T-cell (primary cell): ENCODE data around the gene NUTM2D. TPM values are rescaled to one million over a fixed set of nuclear protein-coding genes. Genes with fewer than 3 reads are reported as not detected.
"Not testable (repeated sequence)": the region's sequence is repeated elsewhere in the genome, so short reads cannot be mapped to it uniquely, and the experiment has no call there.

Experiments
- ATAC-seq, 4 experiments: fragments of 200-7000 bp in 3 of 4; fragments of 150-1000 bp in 1 of 4; cut with Tn5 transposase; replicated peaks in 1 of 4; 1 replicate in 3 of 4; 2 replicates in 1 of 4; pipeline ENCODE4 v1.10.0; 2021; ENCODE audit warnings: moderate library complexity in 3 of 4, mild to moderate bottlenecking in 2 of 4, moderate number of reproducible peaks in 1 of 4
- CTCF ChIA-PET, 2 donors: fragments of 300-600 bp; sonication (Branson Sonifier 250); formaldehyde crosslinking; loops; one replicate each; lab custom pipeline; 2022; ENCODE audit warnings: antibody characterized with exemption in 2 of 2; lab: Charles Lee
- POLR2A ChIA-PET, 2 donors: fragments of 300-600 bp; sonication (Branson Sonifier 250); formaldehyde crosslinking; loops; one replicate each; lab custom pipeline; 2022; ENCODE audit warnings: antibody characterized with exemption in 2 of 2; lab: Charles Lee
- DNase-seq, 35 experiments: peaks; one replicate each; pipeline versions ENCODE4 v3.0.0 to v3.0.0-alpha.2; 2013 to 2023
- H3K27ac ChIP-seq: one replicate; pipeline ENCODE4 v1.5.1; 2013; ENCODE audit warnings: low read length
- H3K27me3 ChIP-seq, 2 experiments: replicated peaks in 1 of 2; 1 replicate in 1 of 2; 2 replicates in 1 of 2; pipeline versions ENCODE4 v1.6.1 to v1.7.0; 2013; ENCODE audit warnings: low read length in 1 of 2, mixed read lengths in 1 of 2; ENCODE audit not compliant: control insufficient read depth in 2 of 2, insufficient read depth in 2 of 2; ENCODE audit errors: extremely low read depth in 1 of 2
- H3K36me3 ChIP-seq, 2 donors: 1 replicate in 1 of 2; 2 replicates in 1 of 2; pipeline versions ENCODE4 v1.6.1 to v1.7.0; 2013; ENCODE audit warnings: low read length in 1 of 2; ENCODE audit not compliant: control insufficient read depth in 2 of 2, insufficient read depth in 1 of 2; ENCODE audit errors: extremely low read depth in 1 of 2
- H3K4me1 ChIP-seq, 2 experiments: 1 replicate in 1 of 2; 2 replicates in 1 of 2; pipeline versions ENCODE4 v1.6.1 to v1.7.0; 2013; ENCODE audit warnings: low read length in 2 of 2, mixed read lengths in 1 of 2; ENCODE audit not compliant: insufficient read depth in 2 of 2, control insufficient read depth in 1 of 2; ENCODE audit errors: extremely low read depth in 1 of 2
- H3K4me3 ChIP-seq, 2 donors: 1 replicate in 1 of 2; 2 replicates in 1 of 2; pipeline versions ENCODE4 v1.5.1 to v1.7.0; 2013; ENCODE audit warnings: mild to moderate bottlenecking in 2 of 2, low read length in 1 of 2, moderate library complexity in 1 of 2; ENCODE audit not compliant: control insufficient read depth in 1 of 2; ENCODE audit errors: extremely low read depth in 1 of 2
- H3K9me3 ChIP-seq: 2 replicates; pipeline ENCODE4 v1.7.0; 2013
- H3K27ac Mint-ChIP-seq, 2 donors: one replicate each; pipeline ENCODE4 v1.8.0; 2020 to 2021; ENCODE audit warnings: mild to moderate bottlenecking in 2 of 2, mixed read lengths in 2 of 2
- H3K27me3 Mint-ChIP-seq, 2 donors: one replicate each; pipeline ENCODE4 v1.8.0; 2021 to 2022; ENCODE audit warnings: mixed read lengths in 2 of 2
- H3K36me3 Mint-ChIP-seq: one replicate; pipeline ENCODE4 v1.8.0; 2021; ENCODE audit warnings: mixed read lengths
- H3K4me1 Mint-ChIP-seq, 3 donors: one replicate each; pipeline ENCODE4 v1.8.0; 2020 to 2022; ENCODE audit warnings: mixed read lengths in 3 of 3, mild to moderate bottlenecking in 1 of 3
- H3K4me3 Mint-ChIP-seq, 3 donors: one replicate each; pipeline ENCODE4 v1.8.0; 2020 to 2022; ENCODE audit warnings: mild to moderate bottlenecking in 3 of 3, mixed read lengths in 3 of 3, moderate library complexity in 3 of 3
- H3K9me3 Mint-ChIP-seq, 3 donors: one replicate each; pipeline ENCODE4 v1.8.0; 2020 to 2022; ENCODE audit warnings: mixed read lengths in 3 of 3
- WGBS: methylation state at CpG from one replicate; pipeline ENCODE4 v1.1.5; 2013; ENCODE audit warnings: missing lambda C conversion rate; ENCODE audit not compliant: insufficient coverage; 5-methylcytosine and 5-hydroxymethylcytosine counted together
- total RNA-seq, 35 experiments: library from RNA in 6 of 35; stranded (reverse) in 6 of 35; fragments of 120-200 nt in 1 of 35; gene quantifications; one replicate each; pipeline versions ENCODE4 v1.2.1 to v1.2.4 and lab custom pipeline; 2013 to 2026

The NUTM2D gene
- total RNA-seq, 5 donors from 2014 or later (not counting 1 experiment from before 2014, with no cell fraction given) = 2.9 to 5.5 (median 4.1) TPM

DNA sequence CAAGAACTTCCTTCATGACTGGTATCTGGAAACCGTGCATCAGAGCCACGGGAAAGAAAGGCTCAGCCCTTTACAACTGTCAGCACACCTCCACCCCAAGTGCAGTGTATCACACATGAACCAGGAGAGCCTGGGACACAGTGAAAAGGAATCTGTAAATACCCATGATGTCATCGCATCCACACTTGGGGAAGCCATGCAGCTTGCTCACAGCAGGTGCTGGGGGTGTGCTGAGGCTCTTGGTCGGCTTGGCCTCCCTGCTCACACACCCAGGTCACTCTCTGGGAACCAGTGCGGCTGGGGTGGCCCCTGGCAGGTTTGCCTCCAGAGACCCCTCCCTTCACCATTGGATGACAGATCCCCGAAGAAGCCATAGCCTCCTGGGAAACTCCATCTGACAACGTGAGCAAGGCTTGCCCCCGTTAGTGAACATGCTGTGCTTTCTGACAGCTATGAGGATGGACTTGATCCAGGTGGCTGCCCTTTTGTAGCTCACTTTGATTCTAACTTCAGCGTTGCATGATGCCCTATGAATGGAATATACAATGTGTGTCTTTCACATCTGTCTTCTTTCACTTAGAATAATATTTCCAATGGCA lies 12.1 kb downstream of the NUTM2D start:
- H3K36me3 Mint-ChIP-seq, H3K4me3 Mint-ChIP-seq, DNase-seq, ATAC-seq, CTCF ChIA-PET, H3K9me3 ChIP-seq, H3K27me3 Mint-ChIP-seq, POLR2A ChIA-PET, H3K4me1 ChIP-seq, H3K36me3 ChIP-seq, H3K27me3 ChIP-seq, H3K4me1 Mint-ChIP-seq, H3K9me3 Mint-ChIP-seq, H3K27ac ChIP-seq, H3K4me3 ChIP-seq, H3K27ac Mint-ChIP-seq: not testable (repeated sequence)
- WGBS = no CpG with 5 or more reads among the region's 9 CpGs

DNA sequence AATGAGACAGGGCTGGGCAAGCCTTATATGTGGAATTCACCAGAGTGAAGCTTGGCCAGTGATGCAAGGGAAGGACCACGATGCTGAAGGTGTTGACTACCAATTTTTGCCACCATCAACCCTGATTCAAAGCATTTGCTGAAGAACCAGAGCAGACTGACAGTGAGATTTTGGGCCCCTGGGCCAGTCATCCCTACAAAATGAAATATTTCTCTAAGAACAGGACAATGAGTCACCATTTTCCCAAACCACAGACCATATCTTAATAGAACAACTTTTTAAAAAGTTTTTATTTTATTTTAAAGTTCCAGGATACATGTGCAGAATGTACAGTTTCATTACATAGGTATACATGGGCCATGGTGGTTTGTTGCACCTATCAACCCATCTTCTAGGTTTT lies 16.5 kb downstream of the NUTM2D start:
- WGBS = no CpG with 5 or more reads among the region's 1 CpG

DNA sequence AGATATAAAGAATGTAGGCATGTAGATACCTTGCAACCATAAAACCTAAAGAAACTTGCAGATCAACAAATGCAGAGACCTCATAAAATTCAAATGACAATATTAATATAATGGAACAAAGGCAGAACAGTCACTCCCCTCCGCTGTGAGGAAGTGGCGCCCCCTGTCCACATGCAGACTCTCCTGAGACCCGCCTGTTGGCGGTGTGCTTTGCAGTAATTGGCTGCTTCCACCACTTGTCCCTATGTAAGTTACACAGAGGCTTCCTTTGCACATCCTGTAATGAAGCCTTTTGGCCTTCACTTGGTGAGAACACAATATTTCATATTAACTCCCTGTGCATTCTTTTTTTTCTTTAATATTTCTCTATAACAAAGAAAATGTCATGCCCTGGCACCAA lies 21.6 kb downstream of the NUTM2D start:
- H3K4me3 Mint-ChIP-seq, CTCF ChIA-PET, H3K9me3 Mint-ChIP-seq, H3K4me1 Mint-ChIP-seq, H3K36me3 ChIP-seq, H3K27ac Mint-ChIP-seq, H3K27ac ChIP-seq, POLR2A ChIA-PET, H3K36me3 Mint-ChIP-seq, H3K27me3 Mint-ChIP-seq, H3K4me1 ChIP-seq, H3K4me3 ChIP-seq, DNase-seq, ATAC-seq, H3K27me3 ChIP-seq, H3K9me3 ChIP-seq: not testable (repeated sequence)
- WGBS = no CpG with 5 or more reads among the region's 4 CpGs

More for the DNA sequence above, 16.5 kb downstream of the NUTM2D start:
- H3K4me3 ChIP-seq, H3K4me1 Mint-ChIP-seq, POLR2A ChIA-PET, H3K27ac ChIP-seq, H3K4me3 Mint-ChIP-seq, H3K4me1 ChIP-seq, H3K36me3 Mint-ChIP-seq, H3K9me3 Mint-ChIP-seq, CTCF ChIA-PET, ATAC-seq, H3K27me3 Mint-ChIP-seq, H3K27me3 ChIP-seq, H3K36me3 ChIP-seq, DNase-seq, H3K27ac Mint-ChIP-seq, H3K9me3 ChIP-seq: not testable (repeated sequence)

DNA sequence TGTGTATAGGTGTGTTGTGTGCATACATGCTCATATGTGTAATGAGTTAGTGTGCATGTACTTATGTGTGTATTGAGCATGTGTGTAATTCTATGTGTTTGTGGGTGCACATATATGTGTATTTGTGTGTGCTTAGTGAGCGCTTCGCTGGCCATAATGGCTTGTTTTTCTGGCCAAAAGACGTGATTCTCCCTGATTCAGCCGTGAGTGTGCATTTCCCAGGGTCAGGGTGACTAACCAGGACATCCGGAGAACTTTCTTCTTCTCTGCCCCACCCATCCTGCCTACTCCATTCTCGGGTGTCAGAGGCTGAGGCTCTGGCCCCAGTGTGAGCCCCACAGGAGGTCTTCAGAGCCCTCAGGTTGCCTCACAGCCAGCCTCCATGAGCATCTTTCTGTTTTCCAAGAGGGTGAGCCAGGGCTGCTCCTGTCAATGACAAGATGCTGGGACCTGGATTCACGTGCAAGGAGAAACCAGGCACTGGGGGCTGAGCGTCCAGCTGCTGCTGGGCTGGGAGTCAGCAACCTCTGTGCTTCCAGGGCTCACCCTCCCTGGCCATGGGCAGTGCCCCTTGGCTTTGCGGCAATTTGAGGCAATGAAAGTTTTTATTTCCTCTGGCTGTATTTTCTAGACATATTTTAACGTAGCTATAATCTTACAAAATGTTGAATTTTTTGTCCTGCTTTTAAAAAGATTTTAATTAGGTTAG lies 25.8 kb downstream of the NUTM2D start:
- H3K36me3 Mint-ChIP-seq, POLR2A ChIA-PET, CTCF ChIA-PET, H3K4me1 ChIP-seq, H3K27ac Mint-ChIP-seq, ATAC-seq, H3K27me3 ChIP-seq, H3K36me3 ChIP-seq, H3K9me3 ChIP-seq, H3K4me1 Mint-ChIP-seq, H3K27me3 Mint-ChIP-seq, H3K27ac ChIP-seq, H3K4me3 Mint-ChIP-seq, H3K9me3 Mint-ChIP-seq, DNase-seq, H3K4me3 ChIP-seq: not testable (repeated sequence)
- no CpG with 5 or more reads among the region's 10 CpGs for WGBS

DNA sequence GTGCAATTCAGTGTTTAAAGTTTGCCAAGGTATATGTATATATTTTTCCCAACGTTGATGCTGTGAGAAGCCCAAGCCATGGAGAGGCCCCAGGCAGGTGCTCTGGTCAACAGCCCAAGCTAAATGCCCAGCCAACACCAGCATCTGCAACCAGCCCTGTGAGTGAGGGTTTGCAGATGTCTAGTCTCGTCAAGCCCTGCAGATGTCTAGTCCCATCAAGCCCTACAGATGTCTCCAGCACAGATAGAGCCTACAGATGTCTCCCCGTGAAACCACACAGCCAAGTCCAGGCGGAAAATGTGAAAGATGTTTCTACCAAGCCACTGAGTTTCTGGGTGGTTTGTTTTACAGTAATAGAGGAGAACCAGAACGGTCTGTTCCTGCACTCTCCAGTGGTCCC lies 26.7 kb downstream of the NUTM2D start:
- H3K27ac Mint-ChIP-seq, H3K36me3 ChIP-seq, H3K36me3 Mint-ChIP-seq, DNase-seq, H3K4me3 ChIP-seq, H3K27me3 Mint-ChIP-seq, POLR2A ChIA-PET, ATAC-seq, H3K27me3 ChIP-seq, H3K9me3 ChIP-seq, H3K4me1 Mint-ChIP-seq, H3K4me3 Mint-ChIP-seq, H3K4me1 ChIP-seq, H3K9me3 Mint-ChIP-seq, H3K27ac ChIP-seq, CTCF ChIA-PET: not testable (repeated sequence)
- 60% methylated on average over 1 of the region's 5 CpGs for WGBS

DNA sequence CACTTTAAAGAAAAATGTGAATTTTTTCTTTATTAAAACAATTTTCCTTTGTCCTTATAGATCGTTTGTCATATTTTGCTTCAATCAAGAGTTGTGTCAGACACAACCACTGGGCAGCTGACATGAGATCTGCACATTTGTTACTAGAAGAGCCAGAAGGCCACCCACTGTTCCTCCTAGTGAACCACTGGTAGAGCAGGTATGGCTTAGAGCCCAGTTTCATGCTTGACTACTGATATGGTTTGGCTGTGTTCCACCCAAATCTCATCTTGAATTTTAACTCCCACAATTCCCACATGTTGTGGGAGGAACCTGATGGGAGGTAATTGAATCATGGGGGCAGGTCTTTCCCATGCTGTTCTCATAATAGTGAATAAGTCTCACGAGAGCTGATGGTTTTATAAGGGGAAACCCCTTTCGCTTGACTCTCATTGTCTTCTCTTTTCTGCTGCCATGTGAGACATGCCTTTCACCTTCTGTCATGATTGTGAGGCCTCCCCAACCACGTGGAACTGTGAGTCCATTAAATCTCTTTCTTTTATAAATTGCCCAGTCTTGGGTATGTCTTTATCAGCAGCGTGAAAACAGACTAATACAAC lies 28.3 kb downstream of the NUTM2D start:
- CTCF ChIA-PET, H3K4me3 ChIP-seq, DNase-seq, H3K27ac Mint-ChIP-seq, H3K4me1 ChIP-seq, H3K9me3 ChIP-seq, ATAC-seq, POLR2A ChIA-PET, H3K4me3 Mint-ChIP-seq, H3K27me3 Mint-ChIP-seq, H3K36me3 ChIP-seq, H3K9me3 Mint-ChIP-seq, H3K4me1 Mint-ChIP-seq, H3K27me3 ChIP-seq, H3K27ac ChIP-seq, H3K36me3 Mint-ChIP-seq: not testable (repeated sequence)
- WGBS = no CpG with 5 or more reads among the region's 5 CpGs
